ENCODE measurements around the gene CEP152. TPM values are rescaled to one million over a fixed set of nuclear protein-coding genes. Genes with fewer than 3 reads are reported as not detected.
"Not testable (repeated sequence)": the region's sequence is repeated elsewhere in the genome, so short reads cannot be mapped to it uniquely, and the experiment has no call there.

The CEP152 gene
- polyA plus RNA-seq, 3 donors = 1.0 to 3.8 (median 1.4) TPM

- H3K27me3 Mint-ChIP-seq (ENCODE audit: low read depth in 3 of 3) = peaks cover 0 to 3% (median 0%) of the 10 kb centered on the region in 3 donors
- H2AFZ ChIP-seq (ENCODE audit: insufficient read depth, low read depth, low read length, poor library complexity, severe bottlenecking) = peak overlapping the region; percentile 29
- intact Hi-C loops (cut with micrococcal nuclease) = no loop called here
Measured at GRCh38 chr15:48856942-48857341, 46.1 kb upstream of the CEP152 start.

GRCh38 chr15:48855501-48856440 is 44.9 kb upstream of the CEP152 start:
- peaks cover 7% of the 10 kb centered on the region for H3K4me1 Mint-ChIP-seq
- no peak overlapping the region for H3K9ac ChIP-seq (ENCODE audit: insufficient read depth, low read length, poor library complexity, severe bottlenecking)
- DNase-seq = no peak
- H3K27me3 Mint-ChIP-seq (ENCODE audit: low read depth in 3 of 3) = peaks cover 0 to 3% (median 0%) of the 10 kb centered on the region in 3 donors
- no peak overlapping the region for H3K27ac ChIP-seq (ENCODE audit: low read depth in 1 of 2, low read length in 2 of 2)
- H3K27me3 ChIP-seq (ENCODE audit: control insufficient read depth in 2 of 2, insufficient read depth in 2 of 2, low read length in 2 of 2) = no peaks in the 10 kb centered on the region
- no peaks in the 10 kb centered on the region for H3K36me3 ChIP-seq (replicated peaks in 1 of 2; ENCODE audit: control insufficient read depth in 1 of 2, insufficient read depth in 2 of 2, low read length in 2 of 2)
- H3K9me3 ChIP-seq (replicated peaks in 1 of 2; ENCODE audit: control insufficient read depth in 1 of 2, insufficient read depth in 1 of 2, low read length in 2 of 2) = no peaks in the 10 kb centered on the region
- H4K20me1 ChIP-seq (ENCODE audit: insufficient read depth, low read length) = no peaks in the 10 kb centered on the region
- H3K9me3 Mint-ChIP-seq = peaks cover 0 to 1% (median 0%) of the 10 kb centered on the region in 7 donors
- H2AFZ ChIP-seq (ENCODE audit: insufficient read depth, low read depth, low read length, poor library complexity, severe bottlenecking) = no peak overlapping the region
- H3K4me3 ChIP-seq (replicated peaks in 1 of 3; ENCODE audit: low read depth in 2 of 3, low read length in 3 of 3) = no peak overlapping the region
- WGBS (ENCODE audit: insufficient coverage) = 47% methylated on average over 4 of the region's 6 CpGs
- no peaks in the 10 kb centered on the region for H3K36me3 Mint-ChIP-seq
- no peak for TF ChIP-seq CTCF (IDR thresholded peaks at IDR 0.05)
- H3K4me3 Mint-ChIP-seq = no peak overlapping the region
- H3K27ac Mint-ChIP-seq = no peak overlapping the region
- H3K4me1 ChIP-seq (ENCODE audit: control insufficient read depth in 1 of 2, insufficient read depth in 2 of 2, low read length in 2 of 2) = no peaks in the 10 kb centered on the region
- H3K4me2 ChIP-seq (replicated peaks; ENCODE audit: extremely low read depth, low read length, poor library complexity, severe bottlenecking) = no peak overlapping the region
- intact Hi-C loops (cut with micrococcal nuclease) = no loop called here
- no peaks in the 10 kb centered on the region for H3K79me2 ChIP-seq (ENCODE audit: insufficient read depth, low read length)

More at GRCh38 chr15:48856942-48857341, 46.1 kb upstream of the CEP152 start:
- H3K9me3 Mint-ChIP-seq = peaks cover 0 to 1% (median 0%) of the 10 kb centered on the region in 7 donors
- no peak overlapping the region for H3K27ac ChIP-seq (ENCODE audit: low read depth in 1 of 2, low read length in 2 of 2)
- H3K36me3 ChIP-seq (replicated peaks in 1 of 2; ENCODE audit: control insufficient read depth in 1 of 2, insufficient read depth in 2 of 2, low read length in 2 of 2) = no peaks in the 10 kb centered on the region
- H3K4me1 ChIP-seq (ENCODE audit: control insufficient read depth in 1 of 2, insufficient read depth in 2 of 2, low read length in 2 of 2) = no peaks in the 10 kb centered on the region
- no peaks in the 10 kb centered on the region for H4K20me1 ChIP-seq (ENCODE audit: insufficient read depth, low read length)
- no peak overlapping the region for H3K4me2 ChIP-seq (replicated peaks; ENCODE audit: extremely low read depth, low read length, poor library complexity, severe bottlenecking)
- H3K4me3 Mint-ChIP-seq = no peak overlapping the region
- no peaks in the 10 kb centered on the region for H3K9me3 ChIP-seq (replicated peaks in 1 of 2; ENCODE audit: control insufficient read depth in 1 of 2, insufficient read depth in 1 of 2, low read length in 2 of 2)
- TF ChIP-seq CTCF (IDR thresholded peaks at IDR 0.05) = no peak
- H3K9ac ChIP-seq (ENCODE audit: insufficient read depth, low read length, poor library complexity, severe bottlenecking) = no peak overlapping the region
- H3K4me1 Mint-ChIP-seq = peaks cover 7% of the 10 kb centered on the region
- no peaks in the 10 kb centered on the region for H3K79me2 ChIP-seq (ENCODE audit: insufficient read depth, low read length)
- WGBS (ENCODE audit: insufficient coverage) = 100% methylated on average over 1 of the region's 2 CpGs
- no peaks in the 10 kb centered on the region for H3K27me3 ChIP-seq (ENCODE audit: control insufficient read depth in 2 of 2, insufficient read depth in 2 of 2, low read length in 2 of 2)
- no peaks in the 10 kb centered on the region for H3K36me3 Mint-ChIP-seq
- no peak for DNase-seq
- no peak overlapping the region for H3K27ac Mint-ChIP-seq
- H3K4me3 ChIP-seq (replicated peaks in 1 of 3; ENCODE audit: low read depth in 2 of 3, low read length in 3 of 3) = no peak overlapping the region

- H3K79me2 ChIP-seq (ENCODE audit: insufficient read depth, low read length); H3K4me3 ChIP-seq (replicated peaks in 1 of 3; ENCODE audit: low read depth in 2 of 3, low read length in 3 of 3); H3K4me2 ChIP-seq (replicated peaks; ENCODE audit: extremely low read depth, low read length, poor library complexity, severe bottlenecking); DNase-seq; H3K9me3 ChIP-seq (replicated peaks in 1 of 2; ENCODE audit: control insufficient read depth in 1 of 2, insufficient read depth in 1 of 2, low read length in 2 of 2); H3K4me1 ChIP-seq (ENCODE audit: control insufficient read depth in 1 of 2, insufficient read depth in 2 of 2, low read length in 2 of 2); H4K20me1 ChIP-seq (ENCODE audit: insufficient read depth, low read length); H3K27me3 Mint-ChIP-seq (ENCODE audit: low read depth in 3 of 3); H3K36me3 ChIP-seq (replicated peaks in 1 of 2; ENCODE audit: control insufficient read depth in 1 of 2, insufficient read depth in 2 of 2, low read length in 2 of 2); H3K36me3 Mint-ChIP-seq; H3K9ac ChIP-seq (ENCODE audit: insufficient read depth, low read length, poor library complexity, severe bottlenecking); intact Hi-C loops (cut with micrococcal nuclease); H3K4me1 Mint-ChIP-seq; H3K4me3 Mint-ChIP-seq; H3K27ac ChIP-seq (ENCODE audit: low read depth in 1 of 2, low read length in 2 of 2); H2AFZ ChIP-seq (ENCODE audit: insufficient read depth, low read depth, low read length, poor library complexity, severe bottlenecking); H3K27me3 ChIP-seq (ENCODE audit: control insufficient read depth in 2 of 2, insufficient read depth in 2 of 2, low read length in 2 of 2); H3K9me3 Mint-ChIP-seq: not testable (repeated sequence)
- H3K27ac Mint-ChIP-seq = peak overlapping the region in 1 of 7 donors; percentile 37
- WGBS (ENCODE audit: insufficient coverage) = no CpG with 5 or more reads among the region's 3 CpGs
Measured at GRCh38 chr15:48854434-48854833, 43.6 kb upstream of the CEP152 start.
